PC-3 (cell line): Measurements from ENCODE around the gene MYB. TPM values are rescaled to one million over a fixed set of nuclear protein-coding genes. Genes with fewer than 3 reads are reported as not detected.

ENCODE experiments used
- ATAC-seq: fragments of 200-7000 bp; cut with Tn5 transposase; 2 replicates; pipeline ENCODE4 v1.9.1; 2020; ENCODE audit warnings: mild to moderate bottlenecking, moderate library complexity
- BruUV-seq: library from RNA; stranded (reverse); fragments of 400-500 nt; replicated peaks from 2 replicates; lab custom pipeline; 2021; lab: Mats Ljungman, UMichigan
- CTCF ChIA-PET: fragments of 300-600 bp; sonication (Branson Sonifier 250); formaldehyde crosslinking; loops from one replicate; lab custom pipeline; 2022; ENCODE audit warnings: antibody characterized with exemption; lab: Charles Lee
- POLR2A ChIA-PET: fragments of 300-600 bp; sonication (Branson Sonifier 250); formaldehyde crosslinking; loops from one replicate; lab custom pipeline; 2022; ENCODE audit warnings: antibody characterized with exemption; ENCODE audit not compliant: unreplicated experiment; lab: Charles Lee
- DNase-seq: peaks from one replicate; pipeline ENCODE4 v3.0.0-alpha.2; 2015
- H2AFZ ChIP-seq: fragments of 300-600 bp; sonication (generic); 2 replicates; pipeline ENCODE4 v1.6.0; 2016; ENCODE audit warnings: antibody characterized with exemption, low read length
- H3F3A ChIP-seq: fragments of 300-600 bp; sonication (generic); one replicate; pipeline ENCODE4 v1.6.0; 2017; ENCODE audit warnings: antibody characterized with exemption, low read length, control low read depth, mild to moderate bottlenecking; ENCODE audit not compliant: unreplicated experiment
- H3K27ac ChIP-seq: fragments of 300-600 bp; sonication (generic); 2 replicates; pipeline ENCODE4 v1.5.1; 2016; ENCODE audit warnings: mild to moderate bottlenecking, low read length
- H3K27me3 ChIP-seq: fragments of 300-600 bp; sonication (generic); 2 replicates; pipeline ENCODE4 v1.6.1; 2016; ENCODE audit warnings: low read length, mixed read lengths
- H3K36me3 ChIP-seq: fragments of 300-600 bp; sonication (generic); 2 replicates; pipeline ENCODE4 v1.6.1; 2016; ENCODE audit warnings: low read depth, mixed run types, low read length, mixed read lengths
- H3K4me1 ChIP-seq: fragments of 300-600 bp; sonication (generic); 2 replicates; pipeline ENCODE4 v1.5.1; 2016; ENCODE audit warnings: low read length; ENCODE audit not compliant: insufficient read depth
- H3K4me2 ChIP-seq: fragments of 300-600 bp; sonication (generic); 2 replicates; pipeline ENCODE4 v1.6.0; 2016; ENCODE audit warnings: low read length
- H3K4me3 ChIP-seq: fragments of 300-600 bp; sonication (generic); 2 replicates; pipeline ENCODE4 v1.5.1; 2016; ENCODE audit warnings: mild to moderate bottlenecking, low read length, mixed read lengths
- H3K79me2 ChIP-seq: fragments of 300-600 bp; sonication (generic); 2 replicates; pipeline ENCODE4 v1.6.1; 2017; ENCODE audit warnings: low read length, mixed read lengths
- H3K9ac ChIP-seq: fragments of 300-600 bp; sonication (generic); 2 replicates; pipeline ENCODE4 v1.6.0; 2016; ENCODE audit warnings: mild to moderate bottlenecking, low read length
- H3K9me2 ChIP-seq: fragments of 300-600 bp; sonication (generic); replicated peaks from 2 replicates; pipeline ENCODE4 v1.6.1; 2016; ENCODE audit warnings: mixed run types, low read length, mixed read lengths
- H3K9me3 ChIP-seq: fragments of 300-600 bp; sonication (generic); 2 replicates; pipeline ENCODE4 v1.6.1; 2016; ENCODE audit warnings: low read length, mixed read lengths
- H4K20me1 ChIP-seq: fragments of 300-600 bp; sonication (generic); 2 replicates; pipeline ENCODE4 v1.6.1; 2016; ENCODE audit warnings: low read length, mixed read lengths
- CTCF ChIP-seq: fragments of 300-600 bp; sonication (generic); conservative IDR thresholded peaks from 2 replicates; pipeline ENCODE4 v1.5.1; 2017; ENCODE audit warnings: antibody characterized with exemption, low read depth, mild to moderate bottlenecking, low read length
- EZH2 ChIP-seq: fragments of 300-600 bp; sonication (generic); IDR thresholded peaks from one replicate; pipeline ENCODE4 v1.6.1; 2017; ENCODE audit warnings: antibody characterized with exemption, mild to moderate bottlenecking, low read length; ENCODE audit not compliant: unreplicated experiment
- EZH2phosphoT487 ChIP-seq: fragments of 300-600 bp; sonication (generic); IDR thresholded peaks from 2 replicates; pipeline ENCODE4 v1.6.1; 2018; ENCODE audit warnings: mild to moderate bottlenecking, antibody characterized with exemption, low read length, borderline replicate concordance
- intact Hi-C: fragments of 100-400 bp; cut with micrococcal nuclease; formaldehyde crosslinking; loops from 2 replicates; pipeline ENCODE4 v1.9.0; 2023
- microRNA-seq: library from miRNA; unstranded; fragments of <30 nt; microRNA quantifications from one replicate; pipeline ENCODE4 v1.1.0, GENCODE V29; 2020; ENCODE audit not compliant: unreplicated experiment
- total RNA-seq: library from RNA; depleted of rRNA; stranded (reverse); fragments of >200 nt; gene quantifications from 2 replicates; pipeline ENCODE4 v1.2.3, GENCODE V29; 2014; rRNA removed

Gene MYB
- total RNA-seq, 1 experiment from 2014 or later = 4.4 TPM

- peaks cover 21% of the 10 kb centered on the region for H3K4me1 ChIP-seq
- H3K9me2 ChIP-seq = no peaks in the 10 kb centered on the region
- CTCF ChIA-PET = no interaction called here
- H4K20me1 ChIP-seq = no peaks in the 10 kb centered on the region
- no peak for ATAC-seq
- H3K4me2 ChIP-seq = no peak overlapping the region
- TF ChIP-seq EZH2 (no peak), CTCF (no peak), EZH2phosphoT487 (no peak)
- no peaks in the 10 kb centered on the region for H3F3A ChIP-seq
- intact Hi-C loops = no loop called here
- no peak overlapping the region for H3K9ac ChIP-seq
- H3K27me3 ChIP-seq = no peaks in the 10 kb centered on the region
- BruUV-seq = no TSS peak
- H3K27ac ChIP-seq = no peak overlapping the region
- no peaks in the 10 kb centered on the region for H3K9me3 ChIP-seq
- no peak overlapping the region for H3K4me3 ChIP-seq
- DNase-seq = no peak
- no peaks in the 10 kb centered on the region for H3K36me3 ChIP-seq
- no peak overlapping the region for H2AFZ ChIP-seq
- H3K79me2 ChIP-seq = no peaks in the 10 kb centered on the region
- POLR2A ChIA-PET = no interaction called here
Measured at GRCh38 chr6:135268740-135269139, 87.6 kb downstream of the MYB start.

Small RNA genes within 50 kb of the gene (microRNA-seq; reads per million reads assigned to microRNA genes)
- not detected for gene MIR548A2

Other genes with a start within 250 kb of the MYB start
- gene ALDH8A1, start 231.2 kb upstream of the MYB start, total RNA-seq = 1.7 and 1.9 TPM in 2 replicates
- 44.9 and 53.2 TPM in 2 replicates for gene HBS1L, start 126.5 kb upstream of the MYB start, total RNA-seq